NCI-H128 (cell line): ENCODE data around the gene KAZN.

Source experiments
- DNase-seq: peaks from one replicate; lab custom pipeline; 2025; ENCODE audit not compliant: unreplicated experiment; lab: John Stamatoyannopoulos, UW

Gene KAZN

DNA sequence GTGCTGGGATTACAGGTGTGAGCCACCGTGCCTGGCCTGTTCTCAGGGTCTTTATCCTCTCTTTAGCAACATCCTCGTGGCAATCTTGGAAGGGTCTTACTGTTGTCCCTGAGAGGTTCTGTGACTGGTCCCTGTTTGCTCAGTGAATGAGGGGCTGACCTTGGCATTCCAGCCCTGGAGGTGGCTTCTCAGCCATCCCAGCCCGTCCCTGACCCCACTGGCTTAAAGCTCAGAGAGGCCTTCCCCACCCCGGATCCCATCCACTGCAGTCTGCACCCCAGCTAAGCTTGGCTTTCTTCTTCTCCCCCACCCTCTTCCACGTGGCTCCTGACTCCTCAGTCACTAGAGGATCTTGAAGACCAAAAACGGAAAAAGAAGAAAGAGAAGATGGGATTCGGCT lies 466.8 kb downstream of the KAZN start:
- DNase-seq: no peak

DNA sequence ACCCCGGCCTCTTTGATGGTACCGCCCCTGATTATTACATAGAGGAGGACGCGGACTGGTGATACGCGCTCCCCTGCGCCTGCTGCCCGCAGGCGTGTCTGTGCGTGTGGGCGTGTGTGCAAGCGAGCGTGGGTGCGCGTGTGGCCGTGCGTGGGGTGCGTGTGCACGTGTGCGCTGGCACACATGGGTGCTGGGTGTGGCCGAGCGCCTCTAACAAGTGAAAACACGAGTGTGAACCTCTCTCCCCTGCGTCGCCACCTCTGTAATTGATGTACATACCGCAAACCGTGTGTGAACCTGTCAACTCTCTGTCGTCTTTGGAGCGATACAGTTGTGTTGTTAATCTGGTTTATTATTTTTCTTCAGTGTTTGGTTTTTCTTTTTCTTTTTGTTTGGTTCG lies 467.3 kb downstream of the KAZN start:
- no peak for DNase-seq

DNA sequence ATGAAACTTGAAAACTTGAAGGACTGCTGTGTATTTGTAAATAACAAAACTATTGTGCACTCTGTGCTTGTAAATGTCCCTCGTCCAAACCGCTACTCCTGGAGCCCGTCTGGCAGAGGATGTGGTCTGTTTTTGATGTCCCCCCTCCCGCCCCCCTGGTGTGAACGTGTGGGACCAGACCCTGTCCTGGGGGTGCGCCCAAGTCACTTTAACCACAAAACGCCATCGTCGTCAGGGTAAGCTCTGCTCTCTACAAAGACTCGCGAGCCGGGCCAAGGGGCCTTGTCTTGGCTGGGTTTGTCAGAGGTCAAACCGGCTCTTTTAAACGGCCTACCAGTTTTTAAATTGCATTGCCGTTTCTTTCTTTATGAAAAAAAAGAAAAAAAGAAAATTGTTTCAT lies 467.7 kb downstream of the KAZN start:
- DNase-seq: no peak

DNA sequence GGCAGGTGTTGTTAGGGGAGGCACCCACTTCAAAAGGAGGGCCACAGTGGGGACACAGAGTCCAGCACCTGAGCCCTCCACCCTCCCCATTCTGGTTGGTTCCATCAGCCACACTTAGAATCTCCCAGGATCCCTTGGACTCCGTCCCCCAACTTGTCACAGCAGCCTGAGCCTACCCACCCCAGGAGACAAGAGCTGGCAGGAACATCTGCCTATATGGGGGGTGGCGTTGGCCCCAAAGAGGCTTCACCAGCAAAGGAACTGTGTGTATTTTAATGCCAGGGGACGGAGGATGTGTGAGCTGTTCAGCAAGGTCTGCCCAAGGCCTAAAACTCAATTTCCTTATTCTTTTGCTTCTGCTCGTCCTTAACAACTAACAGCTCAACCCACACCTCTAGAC lies 468.7 kb downstream of the KAZN start:
- DNase-seq: no peak

GRCh38 chr1:15068152-15068551 lies 469.7 kb downstream of the KAZN start:
- no peak for DNase-seq

- DNase-seq: no peak
Measured at GRCh38 chr1:15068997-15069396, 470.5 kb downstream of the KAZN start.

DNA sequence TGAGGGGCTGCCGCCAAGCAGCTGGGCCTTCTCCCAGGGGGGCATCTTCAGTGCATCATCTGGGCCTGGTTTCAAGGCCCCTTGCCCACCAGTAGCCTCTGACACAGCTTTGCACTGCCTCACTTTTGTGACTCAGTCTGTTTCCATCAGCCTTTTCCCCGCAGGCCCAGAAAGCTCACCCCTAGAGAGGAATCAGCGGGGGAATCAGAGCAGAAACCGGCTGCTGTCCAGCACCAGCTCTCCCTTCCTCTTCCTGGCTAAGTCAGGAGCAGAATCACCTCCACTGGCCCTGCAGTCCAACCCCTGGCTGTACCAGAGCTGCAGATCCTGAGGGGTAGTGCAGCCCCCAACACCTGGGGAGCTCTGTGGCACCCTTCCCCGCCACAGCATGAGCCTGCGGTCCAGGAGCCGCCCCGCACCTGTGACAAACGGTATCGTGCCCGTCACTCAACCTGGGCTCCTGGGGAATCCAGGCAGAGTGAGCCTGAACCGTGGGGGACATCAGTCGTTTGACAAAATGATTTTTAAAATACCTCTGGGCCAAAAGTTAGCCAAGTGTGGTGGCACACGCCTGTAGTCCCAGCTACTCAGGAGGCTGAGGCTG lies 471.8 kb downstream of the KAZN start:
- DNase-seq: no peak

DNA sequence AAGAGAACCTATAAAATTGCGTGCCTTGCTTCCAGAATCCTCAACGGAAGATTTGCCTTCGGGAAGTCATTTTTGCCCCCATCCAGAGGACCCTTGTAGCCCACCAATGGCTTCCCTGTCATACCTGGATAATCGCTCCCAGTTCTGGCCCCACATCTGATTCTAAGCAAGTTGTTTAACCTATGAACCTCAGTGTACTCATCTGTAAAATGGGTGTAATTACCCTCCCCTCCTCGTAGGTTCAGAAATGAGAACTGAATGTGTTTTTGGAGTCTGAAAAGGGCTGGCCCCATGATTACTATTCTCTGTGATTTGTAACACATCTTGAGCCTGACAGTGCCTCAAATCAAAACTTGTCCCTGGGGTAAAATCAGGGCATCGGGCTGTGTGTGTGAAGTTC lies 473.5 kb downstream of the KAZN start:
- DNase-seq: no peak

- no peak for DNase-seq
Measured at GRCh38 chr1:15073799-15074308, 475.4 kb downstream of the KAZN start.

DNA sequence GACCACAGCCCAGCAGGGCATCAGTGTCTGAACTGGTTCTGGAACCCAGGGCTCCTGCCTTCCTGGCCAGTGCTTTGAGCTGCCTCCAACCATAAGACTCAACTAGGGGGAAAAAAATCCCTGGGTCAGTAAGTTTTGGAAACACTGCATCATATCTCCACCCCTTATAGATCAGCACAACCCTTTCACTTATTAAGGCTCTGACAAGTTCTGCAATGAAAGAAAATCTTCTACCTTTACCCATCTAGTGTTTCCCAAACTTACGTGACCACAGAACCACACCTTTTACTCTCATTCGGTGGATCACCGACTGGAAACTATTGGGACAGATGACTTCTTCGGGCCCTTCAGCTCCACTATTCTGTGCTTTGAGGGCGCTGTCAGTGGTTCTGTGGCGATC lies 476.7 kb downstream of the KAZN start:
- DNase-seq: no peak

- DNase-seq: no peak
Measured at GRCh38 chr1:15075817-15076216, 477.3 kb downstream of the KAZN start.

- DNase-seq: no peak
Measured at GRCh38 chr1:15076807-15077206, 478.3 kb downstream of the KAZN start.

DNA sequence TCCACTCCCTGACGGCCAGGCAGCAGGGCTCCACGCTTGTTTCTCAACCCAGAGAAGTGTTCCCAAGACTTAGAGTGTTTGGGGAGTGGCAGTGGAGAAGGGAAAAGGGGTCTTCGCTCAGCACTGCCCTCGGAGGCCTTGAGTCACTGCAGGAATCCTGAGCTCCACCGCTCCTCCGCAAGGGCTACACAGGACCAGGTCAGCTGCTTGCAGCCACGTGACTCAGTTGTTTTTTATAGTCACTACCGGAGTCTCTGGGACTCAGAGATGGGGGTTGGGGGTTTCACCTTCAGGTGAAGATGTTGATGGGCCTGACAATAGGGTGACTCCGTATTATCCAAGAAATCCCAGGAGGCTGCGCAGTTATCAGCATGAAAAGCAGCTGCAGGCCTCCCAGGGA lies 478.9 kb downstream of the KAZN start:
- no peak for DNase-seq

DNA sequence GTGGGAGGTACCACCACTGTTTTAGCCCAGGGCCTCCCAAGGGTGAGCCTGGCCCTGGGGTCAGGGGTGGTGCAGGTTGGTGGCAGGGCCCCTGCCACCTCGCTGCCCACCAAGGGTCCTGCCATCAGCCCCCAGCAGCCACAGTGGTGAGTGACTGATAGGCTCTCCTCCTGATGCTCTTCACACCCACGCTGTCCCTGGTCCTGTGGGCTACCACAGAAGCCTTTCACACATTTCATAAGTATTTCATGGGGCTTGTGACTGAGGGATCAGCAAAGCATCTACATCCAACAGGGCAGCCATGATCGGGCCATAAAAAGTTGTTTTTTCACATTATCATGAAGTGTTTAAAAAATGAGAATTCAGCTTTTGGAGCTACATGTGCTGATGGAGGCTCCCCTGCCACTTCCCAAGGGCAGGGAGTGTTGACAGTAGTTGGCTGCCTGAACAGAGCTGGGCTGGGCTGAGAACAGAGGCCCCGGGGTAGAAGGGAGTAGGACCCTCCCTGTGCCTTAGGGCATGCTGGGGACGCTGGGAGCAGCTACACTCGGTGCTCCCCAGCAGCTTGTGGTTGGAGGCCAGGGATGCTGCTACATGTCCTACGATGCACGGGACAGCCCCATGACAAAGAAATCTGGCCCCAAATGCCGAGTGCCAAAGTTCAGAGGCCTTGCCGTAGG lies 482.0 kb downstream of the KAZN start:
- DNase-seq: no peak

DNA sequence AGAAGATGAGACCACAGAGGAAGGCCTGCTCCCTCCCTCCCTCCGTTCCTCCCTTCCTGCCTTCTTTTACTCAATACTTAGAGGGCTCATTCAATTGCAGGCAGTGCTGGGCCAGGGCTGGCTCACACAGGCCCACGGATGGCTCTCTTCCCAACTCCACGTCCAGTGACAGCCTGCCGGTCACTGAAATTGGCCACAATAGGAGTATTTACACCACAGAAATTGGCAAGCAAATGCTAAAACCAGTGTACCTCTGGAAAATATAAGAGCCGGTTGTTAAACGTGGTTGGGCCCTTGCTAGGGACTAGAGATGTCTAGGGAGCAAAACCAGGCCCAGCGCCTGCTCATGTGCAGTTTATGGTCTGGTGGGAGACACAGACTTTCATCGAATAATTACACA lies 482.6 kb downstream of the KAZN start:
- no peak for DNase-seq

DNA sequence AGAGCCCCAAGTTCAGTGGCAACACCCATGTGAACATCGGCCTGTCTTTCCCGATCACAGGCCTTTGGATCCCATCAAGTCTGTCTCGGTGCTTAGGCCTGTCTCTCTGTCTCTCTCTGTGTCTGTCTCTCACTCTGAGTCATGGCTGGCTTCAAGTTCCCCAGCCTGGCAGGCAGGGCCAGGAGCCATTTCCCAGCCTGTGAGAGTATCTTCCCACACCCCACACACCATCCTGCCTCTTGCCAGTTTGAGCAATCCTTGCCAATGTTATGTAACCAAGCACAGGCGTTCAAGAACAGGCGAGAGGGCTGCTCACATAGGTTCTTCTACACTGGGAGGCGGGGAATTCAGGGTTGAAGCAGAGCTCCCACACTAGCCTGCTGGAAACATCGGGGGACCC lies 485.1 kb downstream of the KAZN start:
- no peak for DNase-seq

- DNase-seq: no peak
Measured at GRCh38 chr1:15088281-15088971, 489.9 kb downstream of the KAZN start.

DNA sequence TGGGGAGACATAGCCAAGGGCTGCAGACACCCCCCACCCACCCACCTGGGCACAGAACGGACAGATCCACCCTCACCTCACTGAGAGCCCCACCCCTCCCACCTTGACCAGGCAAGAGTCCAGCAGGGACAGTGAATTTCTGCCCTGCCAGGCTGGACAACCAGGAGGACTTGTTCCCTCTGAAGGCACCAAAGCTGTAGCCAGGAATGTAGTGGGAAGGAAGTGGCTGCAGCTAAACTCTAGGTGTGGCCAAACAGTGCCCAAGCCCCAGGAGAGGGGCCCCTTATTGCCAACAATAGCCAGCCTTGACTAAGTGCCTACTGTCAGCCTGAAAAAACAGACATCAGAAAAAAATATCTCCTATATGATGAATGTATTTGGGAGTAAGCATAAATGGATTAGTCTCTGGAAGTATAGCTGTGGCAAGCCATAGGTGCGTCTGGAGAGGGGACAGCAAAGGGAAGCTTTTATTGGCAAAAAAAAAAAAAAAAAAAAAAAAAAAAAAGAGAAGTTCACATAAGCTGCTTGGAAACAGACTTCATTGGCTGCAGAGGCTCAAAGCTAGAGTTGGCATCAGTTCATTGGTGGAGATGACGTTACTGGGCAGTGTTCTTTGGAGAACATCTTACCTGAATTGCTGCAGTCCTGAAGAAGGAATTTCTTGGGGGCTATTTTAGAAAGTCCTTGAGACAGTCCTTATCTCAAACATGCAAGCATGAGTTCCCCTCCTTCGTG lies 490.9 kb downstream of the KAZN start:
- DNase-seq: no peak

GRCh38 chr1:15090373-15090772 lies 491.9 kb downstream of the KAZN start:
- peak; percentile 29 for DNase-seq

- no peak for DNase-seq
Measured at GRCh38 chr1:15094056-15094455, 495.6 kb downstream of the KAZN start.

DNA sequence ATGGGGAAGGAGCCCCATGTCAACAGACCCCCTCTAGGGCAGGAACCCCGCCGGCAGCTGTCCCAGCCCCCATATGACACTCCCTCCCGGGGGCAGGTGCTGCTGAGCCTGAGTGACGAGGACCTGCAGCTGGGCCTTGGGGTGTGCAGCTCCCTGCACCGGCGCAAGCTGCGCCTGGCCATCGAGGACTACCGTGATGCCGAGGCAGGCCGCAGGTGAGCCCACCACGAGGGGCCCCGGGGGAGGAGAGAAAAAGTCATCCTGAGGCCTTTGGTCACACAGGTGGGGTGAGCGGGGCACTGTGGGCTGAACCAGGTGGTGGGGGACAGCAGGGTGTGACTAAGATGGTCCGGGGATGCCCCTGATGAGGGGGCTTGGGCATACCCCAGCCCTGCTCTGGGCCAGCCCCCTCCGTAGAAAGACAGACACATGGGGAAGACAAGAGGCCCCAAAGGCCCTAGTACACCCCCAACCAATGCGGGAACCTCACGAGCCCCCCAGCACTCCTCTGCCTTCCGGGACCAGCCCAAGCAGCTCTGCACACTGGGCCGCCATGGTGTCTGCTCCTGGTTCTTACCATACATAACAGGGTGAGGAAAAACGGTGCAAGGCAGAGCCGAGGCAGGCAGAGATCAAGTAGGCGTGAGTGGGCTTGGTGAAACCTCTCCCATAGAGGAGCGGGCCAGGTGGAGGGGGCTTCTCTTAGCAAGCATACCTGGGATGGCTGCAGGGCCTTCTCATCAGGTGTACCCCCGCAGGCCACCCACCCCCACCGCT lies 496.4 kb downstream of the KAZN start:
- DNase-seq: no peak
